ENCODE measurements around the gene ASIC4.

ASIC4 gene

DNA sequence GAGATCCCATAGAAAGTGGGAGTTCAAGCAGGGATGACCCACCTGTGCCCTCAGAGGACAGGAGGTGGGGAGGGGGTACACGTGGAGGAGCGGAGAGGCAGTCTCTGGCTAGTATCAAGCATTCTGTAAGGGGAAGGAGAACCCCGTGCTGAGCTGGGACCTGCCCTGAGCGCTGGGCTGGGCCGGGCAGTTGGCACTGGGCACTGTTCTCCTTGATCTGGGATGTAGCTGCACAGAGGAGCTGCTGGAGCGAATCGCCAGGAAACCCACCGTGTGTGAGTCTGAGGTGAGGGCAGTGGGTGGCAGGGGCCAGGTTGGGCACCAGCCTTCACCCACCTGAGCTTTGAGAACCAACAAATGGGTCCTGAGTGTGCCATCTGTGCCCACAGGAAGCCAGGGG is 35.4 kb upstream of the ASIC4 start:
- no peak for DNase-seq (ENCODE audit: low read depth in 2 of 3, low spot score in 2 of 3)

DNA sequence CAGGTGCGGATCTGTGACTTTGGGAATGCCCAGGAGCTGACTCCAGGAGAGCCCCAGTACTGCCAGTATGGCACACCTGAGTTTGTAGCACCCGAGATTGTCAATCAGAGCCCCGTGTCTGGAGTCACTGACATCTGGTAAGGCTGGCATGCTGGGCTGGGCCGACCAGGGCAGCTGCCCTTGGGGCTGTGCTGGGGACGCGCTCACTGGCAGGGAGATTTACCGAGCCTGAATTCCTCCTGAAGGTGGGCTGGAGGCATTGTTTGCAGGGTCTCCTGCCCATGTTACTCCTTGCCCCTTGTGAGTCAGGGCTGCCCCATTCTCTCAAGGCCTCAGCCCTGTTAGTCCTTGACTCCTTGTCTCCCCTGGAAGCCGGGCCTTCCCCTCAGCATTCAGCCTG is 34.3 kb upstream of the ASIC4 start:
- no peak for DNase-seq (ENCODE audit: low read depth in 2 of 3, low spot score in 2 of 3)

DNA sequence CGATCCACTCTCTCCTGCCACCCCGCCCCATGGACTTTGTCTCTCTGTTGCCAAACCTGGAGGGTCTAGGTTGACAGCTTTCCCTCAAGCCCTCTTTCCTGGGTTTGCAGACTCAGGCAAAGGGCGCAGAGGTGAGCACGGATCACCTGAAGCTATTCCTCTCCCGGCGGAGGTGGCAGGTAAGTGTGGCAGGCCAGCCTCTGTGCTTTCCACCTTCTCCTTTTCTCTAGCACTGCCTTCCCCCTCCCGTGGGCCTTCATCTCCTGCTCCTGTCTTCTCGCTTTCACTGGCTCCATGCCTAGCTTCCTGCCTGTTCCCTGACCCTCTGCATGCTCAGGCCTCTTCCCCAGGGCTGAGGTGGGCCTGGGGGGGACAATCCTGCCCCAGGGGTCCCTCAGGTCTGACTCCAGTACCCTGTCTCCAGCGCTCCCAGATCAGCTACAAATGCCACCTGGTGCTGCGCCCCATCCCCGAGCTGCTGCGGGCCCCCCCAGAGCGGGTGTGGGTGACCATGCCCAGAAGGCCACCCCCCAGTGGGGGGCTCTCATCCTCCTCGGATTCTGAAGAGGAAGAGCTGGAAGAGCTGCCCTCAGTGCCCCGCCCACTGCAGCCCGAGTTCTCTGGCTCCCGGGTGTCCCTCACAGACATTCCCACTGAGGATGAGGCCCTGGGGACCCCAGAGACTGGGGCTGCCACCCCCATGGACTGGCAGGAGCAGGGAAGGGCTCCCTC is 31.4 kb upstream of the ASIC4 start:
- no peak for DNase-seq (ENCODE audit: low read depth in 2 of 3, low spot score in 2 of 3)

DNA sequence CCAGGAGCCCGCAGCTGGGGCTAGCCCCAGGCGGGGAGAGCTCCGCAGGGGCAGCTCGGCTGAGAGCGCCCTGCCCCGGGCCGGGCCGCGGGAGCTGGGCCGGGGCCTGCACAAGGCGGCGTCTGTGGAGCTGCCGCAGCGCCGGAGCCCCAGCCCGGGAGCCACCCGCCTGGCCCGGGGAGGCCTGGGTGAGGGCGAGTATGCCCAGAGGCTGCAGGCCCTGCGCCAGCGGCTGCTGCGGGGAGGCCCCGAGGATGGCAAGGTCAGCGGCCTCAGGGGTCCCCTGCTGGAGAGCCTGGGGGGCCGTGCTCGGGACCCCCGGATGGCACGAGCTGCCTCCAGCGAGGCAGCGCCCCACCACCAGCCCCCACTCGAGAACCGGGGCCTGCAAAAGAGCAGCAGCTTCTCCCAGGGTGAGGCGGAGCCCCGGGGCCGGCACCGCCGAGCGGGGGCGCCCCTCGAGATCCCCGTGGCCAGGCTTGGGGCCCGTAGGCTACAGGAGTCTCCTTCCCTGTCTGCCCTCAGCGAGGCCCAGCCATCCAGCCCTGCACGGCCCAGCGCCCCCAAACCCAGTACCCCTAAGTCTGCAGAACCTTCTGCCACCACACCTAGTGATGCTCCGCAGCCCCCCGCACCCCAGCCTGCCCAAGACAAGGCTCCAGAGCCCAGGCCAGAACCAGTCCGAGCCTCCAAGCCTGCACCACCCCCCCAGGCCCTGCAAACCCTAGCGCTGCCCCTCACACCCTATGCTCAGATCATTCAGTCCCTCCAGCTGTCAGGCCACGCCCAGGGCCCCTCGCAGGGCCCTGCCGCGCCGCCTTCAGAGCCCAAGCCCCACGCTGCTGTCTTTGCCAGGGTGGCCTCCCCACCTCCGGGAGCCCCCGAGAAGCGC is 30.6 kb upstream of the ASIC4 start:
- DNase-seq (ENCODE audit: low read depth in 2 of 3, low spot score in 2 of 3) = no peak

DNA sequence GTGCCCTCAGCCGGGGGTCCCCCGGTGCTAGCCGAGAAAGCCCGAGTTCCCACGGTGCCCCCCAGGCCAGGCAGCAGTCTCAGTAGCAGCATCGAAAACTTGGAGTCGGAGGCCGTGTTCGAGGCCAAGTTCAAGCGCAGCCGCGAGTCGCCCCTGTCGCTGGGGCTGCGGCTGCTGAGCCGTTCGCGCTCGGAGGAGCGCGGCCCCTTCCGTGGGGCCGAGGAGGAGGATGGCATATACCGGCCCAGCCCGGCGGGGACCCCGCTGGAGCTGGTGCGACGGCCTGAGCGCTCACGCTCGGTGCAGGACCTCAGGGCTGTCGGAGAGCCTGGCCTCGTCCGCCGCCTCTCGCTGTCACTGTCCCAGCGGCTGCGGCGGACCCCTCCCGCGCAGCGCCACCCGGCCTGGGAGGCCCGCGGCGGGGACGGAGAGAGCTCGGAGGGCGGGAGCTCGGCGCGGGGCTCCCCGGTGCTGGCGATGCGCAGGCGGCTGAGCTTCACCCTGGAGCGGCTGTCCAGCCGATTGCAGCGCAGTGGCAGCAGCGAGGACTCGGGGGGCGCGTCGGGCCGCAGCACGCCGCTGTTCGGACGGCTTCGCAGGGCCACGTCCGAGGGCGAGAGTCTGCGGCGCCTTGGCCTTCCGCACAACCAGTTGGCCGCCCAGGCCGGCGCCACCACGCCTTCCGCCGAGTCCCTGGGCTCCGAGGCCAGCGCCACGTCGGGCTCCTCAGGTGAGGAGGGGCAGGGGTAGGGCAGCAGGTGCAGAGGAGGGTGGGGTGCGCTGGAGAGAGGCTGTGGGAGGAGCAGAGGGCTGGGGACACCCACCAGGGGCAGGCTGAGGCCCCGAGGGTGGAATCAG is 29.7 kb upstream of the ASIC4 start:
- no peak for DNase-seq (ENCODE audit: low read depth in 2 of 3, low spot score in 2 of 3)

DNA sequence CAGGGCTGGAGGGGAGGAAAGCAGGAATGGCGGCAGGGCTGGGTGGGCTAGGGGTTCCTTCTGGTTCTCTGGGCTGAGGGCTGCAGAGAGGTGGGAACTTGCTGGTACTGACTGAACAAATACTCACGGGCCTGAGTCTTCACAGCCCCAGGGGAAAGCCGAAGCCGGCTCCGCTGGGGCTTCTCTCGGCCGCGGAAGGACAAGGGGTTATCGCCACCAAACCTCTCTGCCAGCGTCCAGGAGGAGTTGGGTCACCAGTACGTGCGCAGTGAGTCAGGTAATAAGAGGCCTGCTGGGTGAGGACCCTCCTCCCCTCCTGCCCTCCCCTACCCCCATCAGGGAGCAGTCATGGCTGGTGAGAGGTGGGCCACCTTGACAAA is 29.1 kb upstream of the ASIC4 start:
- DNase-seq (ENCODE audit: low read depth in 2 of 3, low spot score in 2 of 3) = no peak

DNA sequence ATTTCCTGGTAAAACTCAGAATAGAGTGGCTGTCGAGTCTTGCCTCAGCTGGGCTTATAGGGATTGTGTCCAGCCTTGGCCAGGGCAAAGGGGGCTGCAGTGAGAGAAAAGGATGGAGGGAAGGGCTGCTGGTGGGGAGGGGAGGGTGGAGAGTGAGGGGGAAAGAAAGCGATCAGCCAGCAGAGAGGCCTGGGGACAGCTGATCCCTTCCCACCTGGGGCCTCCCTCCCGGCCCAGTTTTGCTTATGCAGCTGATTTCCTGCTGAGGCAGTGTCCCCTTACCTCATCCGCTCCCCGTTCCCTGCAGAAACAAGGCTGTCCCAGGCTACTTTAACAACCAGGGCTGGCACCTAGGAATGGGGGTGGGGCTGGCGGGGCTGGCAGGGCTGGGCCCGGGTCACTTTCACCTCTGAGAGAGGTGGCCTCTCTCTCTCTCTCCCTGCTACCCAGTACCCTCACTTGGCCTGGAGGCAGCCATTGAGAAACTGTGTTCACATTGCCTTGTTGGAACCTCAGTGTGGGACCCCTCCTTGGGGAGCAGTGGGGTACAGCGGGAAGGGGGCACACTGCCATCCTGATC is 27.8 kb upstream of the ASIC4 start:
- no peak for DNase-seq (ENCODE audit: low read depth in 2 of 3, low spot score in 2 of 3)

DNA sequence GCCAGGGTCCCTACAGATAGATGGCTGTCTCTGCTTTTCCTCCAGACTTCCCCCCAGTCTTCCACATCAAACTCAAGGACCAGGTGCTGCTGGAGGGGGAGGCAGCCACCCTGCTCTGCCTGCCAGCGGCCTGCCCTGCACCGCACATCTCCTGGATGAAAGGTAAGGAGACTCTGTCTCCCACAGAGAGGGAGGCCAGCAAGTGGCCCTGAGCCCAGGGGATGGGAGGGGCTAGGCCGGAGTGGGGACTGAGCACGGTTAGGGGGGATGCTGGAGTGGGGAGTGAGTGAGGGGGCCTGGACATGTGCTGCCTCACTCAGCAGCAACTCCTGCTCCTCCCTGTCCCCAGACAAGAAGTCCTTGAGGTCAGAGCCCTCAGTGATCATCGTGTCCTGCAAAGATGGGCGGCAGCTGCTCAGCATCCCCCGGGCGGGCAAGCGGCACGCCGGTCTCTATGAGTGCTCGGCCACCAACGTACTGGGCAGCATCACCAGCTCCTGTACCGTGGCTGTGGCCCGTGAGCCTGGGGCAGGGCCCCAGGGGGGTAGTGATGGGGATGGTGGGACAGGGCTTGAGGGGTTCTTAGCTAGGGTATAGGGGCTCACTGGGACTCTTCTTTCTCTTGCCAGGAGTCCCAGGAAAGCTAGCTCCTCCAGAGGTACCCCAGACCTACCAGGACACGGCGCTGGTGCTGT is 26.0 kb upstream of the ASIC4 start:
- no peak for DNase-seq (ENCODE audit: low read depth in 2 of 3, low spot score in 2 of 3)

DNA sequence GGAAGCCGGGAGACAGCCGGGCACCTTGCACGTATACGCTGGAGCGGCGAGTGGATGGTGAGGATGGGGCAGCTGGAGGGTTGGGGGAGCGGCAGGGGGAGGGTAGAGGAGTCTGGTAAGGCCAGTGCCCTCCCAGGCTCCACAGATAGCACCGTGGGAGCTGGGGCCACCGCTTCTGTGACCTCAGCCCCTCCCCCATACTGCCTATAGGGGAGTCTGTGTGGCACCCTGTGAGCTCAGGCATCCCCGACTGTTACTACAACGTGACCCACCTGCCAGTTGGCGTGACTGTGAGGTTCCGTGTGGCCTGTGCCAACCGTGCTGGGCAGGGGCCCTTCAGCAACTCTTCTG is 25.5 kb upstream of the ASIC4 start:
- DNase-seq (ENCODE audit: low read depth in 2 of 3, low spot score in 2 of 3) = no peak

DNA sequence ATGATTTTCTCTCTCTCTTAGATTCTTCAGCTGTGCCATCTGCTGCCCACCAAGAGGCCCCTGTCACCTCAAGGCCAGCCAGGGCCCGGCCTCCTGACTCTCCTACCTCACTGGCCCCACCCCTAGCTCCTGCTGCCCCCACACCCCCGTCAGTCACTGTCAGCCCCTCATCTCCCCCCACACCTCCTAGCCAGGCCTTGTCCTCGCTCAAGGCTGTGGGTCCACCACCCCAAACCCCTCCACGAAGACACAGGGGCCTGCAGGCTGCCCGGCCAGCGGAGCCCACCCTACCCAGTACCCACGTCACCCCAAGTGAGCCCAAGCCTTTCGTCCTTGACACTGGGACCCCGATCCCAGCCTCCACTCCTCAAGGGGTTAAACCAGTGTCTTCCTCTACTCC is 25.0 kb upstream of the ASIC4 start:
- DNase-seq (ENCODE audit: low read depth in 2 of 3, low spot score in 2 of 3) = no peak

DNA sequence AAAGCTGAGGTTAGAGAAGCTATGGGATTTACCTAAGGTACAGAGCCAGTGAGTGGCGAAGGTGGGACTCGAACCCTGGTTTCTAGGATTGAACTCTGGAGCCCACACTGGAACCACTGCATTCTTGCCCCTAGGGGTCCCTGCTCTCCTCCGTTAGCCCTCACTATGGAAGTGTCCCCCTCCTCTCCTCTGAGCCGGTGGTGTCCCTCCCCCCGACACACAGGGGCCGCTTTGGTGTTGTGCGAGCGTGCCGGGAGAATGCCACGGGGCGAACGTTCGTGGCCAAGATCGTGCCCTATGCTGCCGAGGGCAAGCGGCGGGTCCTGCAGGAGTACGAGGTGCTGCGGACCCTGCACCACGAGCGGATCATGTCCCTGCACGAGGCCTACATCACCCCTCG is 24.1 kb upstream of the ASIC4 start:
- no peak for DNase-seq (ENCODE audit: low read depth in 2 of 3, low spot score in 2 of 3)

DNA sequence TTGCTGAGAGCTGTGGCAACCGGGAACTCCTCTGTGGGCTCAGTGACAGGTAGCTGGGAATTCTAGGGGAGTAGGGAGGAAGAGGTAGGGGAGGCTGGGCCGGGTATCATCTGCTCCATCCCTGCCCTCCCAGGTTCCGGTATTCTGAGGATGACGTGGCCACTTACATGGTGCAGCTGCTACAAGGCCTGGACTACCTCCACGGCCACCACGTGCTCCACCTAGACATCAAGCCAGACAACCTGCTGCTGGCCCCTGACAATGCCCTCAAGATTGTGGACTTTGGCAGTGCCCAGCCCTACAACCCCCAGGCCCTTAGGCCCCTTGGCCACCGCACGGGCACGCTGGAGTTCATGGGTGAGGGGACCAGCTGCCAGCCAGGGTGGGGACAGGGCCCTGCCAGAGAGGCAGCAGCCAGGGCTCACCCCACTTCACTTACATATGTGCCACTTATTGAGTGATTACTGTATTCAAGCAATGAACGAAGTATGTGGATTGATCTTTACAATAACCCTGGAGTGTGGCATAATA is 23.6 kb upstream of the ASIC4 start:
- DNase-seq (ENCODE audit: low read depth in 2 of 3, low spot score in 2 of 3) = no peak

DNA sequence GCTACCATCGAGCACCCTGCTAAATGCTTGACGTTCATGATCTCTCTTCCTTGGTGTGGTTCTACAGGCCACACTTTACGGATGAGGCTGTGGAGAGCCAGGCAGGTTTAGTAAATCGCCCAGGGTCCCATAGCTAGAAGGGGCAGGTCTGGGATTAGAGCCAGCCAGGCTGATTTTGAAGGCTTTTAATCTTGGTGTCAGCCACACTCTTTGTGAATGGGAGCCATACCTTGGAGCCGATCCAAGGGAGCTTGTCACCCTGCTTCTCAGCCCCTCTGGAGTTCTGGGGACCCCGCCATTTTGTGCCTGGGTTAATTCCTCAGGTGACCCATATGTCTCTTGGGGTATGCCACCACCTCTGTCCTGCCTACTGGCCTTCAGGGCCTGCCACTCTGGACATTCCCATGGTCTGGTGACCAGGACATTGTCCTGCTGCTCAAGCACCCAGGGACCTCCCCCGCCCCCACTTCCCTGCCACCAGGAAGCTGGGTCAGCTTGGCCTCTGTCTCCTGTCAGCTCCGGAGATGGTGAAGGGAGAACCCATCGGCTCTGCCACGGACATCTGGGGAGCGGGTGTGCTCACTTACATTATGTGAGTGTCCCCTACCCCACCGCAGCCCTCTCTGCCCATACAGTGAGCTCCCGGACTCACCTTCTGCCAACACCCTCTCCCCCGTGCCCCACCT is 22.9 kb upstream of the ASIC4 start:
- no peak for DNase-seq (ENCODE audit: low read depth in 2 of 3, low spot score in 2 of 3)

DNA sequence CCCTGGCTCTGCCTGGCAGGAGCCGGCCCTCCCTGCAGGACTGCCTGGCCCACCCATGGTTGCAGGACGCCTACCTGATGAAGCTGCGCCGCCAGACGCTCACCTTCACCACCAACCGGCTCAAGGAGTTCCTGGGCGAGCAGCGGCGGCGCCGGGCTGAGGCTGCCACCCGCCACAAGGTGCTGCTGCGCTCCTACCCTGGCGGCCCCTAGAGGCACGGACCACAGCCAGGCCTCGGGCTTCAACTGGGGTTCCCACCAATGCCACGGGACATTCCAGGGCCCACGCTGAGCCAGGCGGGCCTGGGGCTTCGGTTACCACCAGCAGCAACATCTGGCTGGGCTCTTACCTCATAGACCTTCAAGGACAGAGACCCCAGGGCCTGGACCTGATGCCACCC is 21.7 kb upstream of the ASIC4 start:
- no peak for DNase-seq (ENCODE audit: low read depth in 2 of 3, low spot score in 2 of 3)

DNA sequence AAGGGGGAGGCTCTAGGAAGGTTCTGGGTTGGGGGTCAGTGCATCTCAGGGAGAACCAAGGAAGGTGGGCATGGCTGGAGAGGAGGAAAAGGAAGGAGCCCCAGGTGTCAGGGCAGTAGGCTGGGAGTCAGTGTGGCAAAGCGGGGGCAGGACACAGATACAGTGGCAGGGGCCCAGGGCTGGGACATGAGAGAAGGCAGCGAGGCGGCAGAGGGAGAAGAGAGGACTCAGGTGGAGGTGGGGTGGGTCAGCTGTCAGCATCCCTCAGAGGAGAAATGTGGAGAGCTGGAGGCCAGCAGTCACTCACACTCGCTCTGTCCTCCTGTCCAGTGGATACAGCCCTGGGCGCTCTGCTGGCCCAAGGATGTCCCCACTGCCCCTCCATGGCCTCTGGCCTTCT is 21.2 kb upstream of the ASIC4 start:
- DNase-seq (ENCODE audit: low read depth in 2 of 3, low spot score in 2 of 3) = no peak

DNA sequence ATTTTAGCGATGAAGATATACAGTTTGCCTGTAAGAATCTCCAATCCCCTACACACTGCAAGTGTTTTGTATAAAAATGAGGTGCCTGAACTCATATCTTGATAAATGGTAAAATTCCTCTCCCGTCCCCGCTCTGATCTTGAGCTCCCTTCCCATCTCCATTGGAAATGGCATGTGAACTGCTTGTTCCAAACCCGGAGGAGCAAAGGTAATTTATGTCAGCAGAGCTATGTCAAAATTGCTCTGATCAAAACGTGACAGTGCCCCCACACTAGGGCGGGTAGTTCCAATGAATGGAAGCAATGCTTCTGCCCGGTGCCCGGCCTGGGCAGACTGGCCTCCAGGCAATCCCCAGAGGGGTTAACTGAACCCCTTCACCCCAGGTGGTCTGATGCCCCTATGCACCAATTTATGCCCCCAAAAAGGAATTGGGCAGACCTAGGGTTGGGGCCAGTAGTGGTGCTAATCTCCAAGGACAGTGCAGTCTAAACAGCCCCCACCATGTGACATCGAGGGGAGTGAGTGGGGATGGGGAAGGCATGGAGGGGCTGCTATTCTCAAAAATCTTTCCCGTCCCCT is 19.2 kb upstream of the ASIC4 start:
- DNase-seq (ENCODE audit: low read depth in 2 of 3, low spot score in 2 of 3) = no peak

DNA sequence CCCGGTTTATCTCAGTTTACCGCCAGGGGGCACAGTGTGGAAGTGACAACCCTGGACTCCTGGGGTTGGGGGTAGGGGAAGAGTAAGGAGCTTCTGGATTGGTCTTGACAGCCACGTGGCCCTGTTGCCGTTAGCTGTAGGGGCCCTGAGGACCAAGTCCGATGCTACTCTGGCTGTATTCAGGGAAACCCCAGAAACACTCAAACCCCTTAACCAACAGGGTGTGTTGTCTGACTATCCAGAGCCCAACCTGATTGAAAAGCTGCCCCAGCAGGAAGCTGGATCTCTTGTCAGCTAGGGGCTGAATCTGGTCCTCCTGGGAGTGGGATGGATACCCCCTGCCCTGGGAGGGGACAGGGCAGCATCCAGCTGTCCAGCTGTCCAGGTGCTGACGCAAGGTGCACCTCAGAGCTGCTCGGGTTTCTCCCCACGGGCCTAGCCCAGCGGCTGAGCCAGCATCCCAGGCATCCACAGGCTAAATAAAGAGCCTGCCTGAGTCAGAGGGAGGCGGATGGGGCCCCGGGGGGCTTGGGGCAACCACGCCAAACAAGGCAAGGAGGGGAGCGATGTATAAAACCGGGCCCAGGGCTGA is 18.7 kb upstream of the ASIC4 start:
- peak in 1 of 3 experiments; percentile 36 for DNase-seq (ENCODE audit: low read depth in 2 of 3, low spot score in 2 of 3)

DNA sequence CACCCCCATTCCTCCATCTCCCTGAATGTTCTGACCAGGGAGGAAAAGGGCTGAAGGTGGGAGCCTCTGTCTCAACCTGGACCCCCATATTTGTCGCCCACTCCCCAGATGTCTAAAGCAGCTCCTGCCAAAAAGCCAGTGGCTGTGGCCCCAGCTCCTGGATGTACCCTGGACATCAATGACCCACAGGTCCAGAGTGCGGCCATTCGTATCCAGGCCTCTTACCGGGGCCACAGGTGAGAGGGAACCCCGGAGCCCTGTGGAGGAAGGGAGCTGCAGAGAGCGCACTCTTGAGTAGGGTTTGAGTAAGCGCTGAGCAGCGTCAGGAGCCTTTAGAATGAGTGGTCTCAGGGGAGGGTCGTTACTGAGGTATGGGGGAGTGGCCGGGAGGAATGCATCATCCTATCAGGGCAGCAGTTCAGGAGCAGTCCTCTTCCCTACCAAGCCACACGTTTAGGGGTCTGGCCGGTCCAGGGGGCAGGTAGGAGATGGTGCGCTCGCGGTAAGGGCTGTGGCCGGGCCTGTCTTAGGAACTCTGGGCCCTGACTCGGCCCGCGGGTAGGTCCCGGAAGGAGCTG is 17.9 kb upstream of the ASIC4 start:
- no peak for DNase-seq (ENCODE audit: low read depth in 2 of 3, low spot score in 2 of 3)
